Esophagus muscularis mucosa (tissue), 4 donors: ENCODE measurements around the gene ANKRD33B.

Experiments used
- EP300 ChIP-seq: sonication (generic); formaldehyde crosslinking; IDR thresholded peaks from one replicate; pipeline ENCODE4 v1.6.1; 2017; ENCODE audit warnings: antibody characterized with exemption
- POLR2A ChIP-seq: fragments of 450-650 bp; IDR thresholded peaks from one replicate; pipeline ENCODE4 v1.6.1; 2017; ENCODE audit warnings: antibody characterized with exemption, moderate library complexity, mild to moderate bottlenecking, low read depth
- POLR2AphosphoS5 ChIP-seq, 2 donors: sonication (generic); formaldehyde crosslinking; IDR thresholded peaks; one replicate each; pipeline ENCODE4 v1.6.1; 2017; ENCODE audit warnings: antibody characterized with exemption in 2 of 2
- TF ChIP-seq, protein P1 (sequence below), 3 experiments: fragments of 200-600 bp in 2 of 3; fragments of 450-650 bp in 1 of 3; sonication (generic) in 2 of 3; IDR thresholded peaks; one replicate each; pipeline ENCODE4 v1.5.1; 2017 to 2019; ENCODE audit warnings: antibody characterized with exemption in 3 of 3, mild to moderate bottlenecking in 2 of 3, moderate library complexity in 1 of 3

DNA sequence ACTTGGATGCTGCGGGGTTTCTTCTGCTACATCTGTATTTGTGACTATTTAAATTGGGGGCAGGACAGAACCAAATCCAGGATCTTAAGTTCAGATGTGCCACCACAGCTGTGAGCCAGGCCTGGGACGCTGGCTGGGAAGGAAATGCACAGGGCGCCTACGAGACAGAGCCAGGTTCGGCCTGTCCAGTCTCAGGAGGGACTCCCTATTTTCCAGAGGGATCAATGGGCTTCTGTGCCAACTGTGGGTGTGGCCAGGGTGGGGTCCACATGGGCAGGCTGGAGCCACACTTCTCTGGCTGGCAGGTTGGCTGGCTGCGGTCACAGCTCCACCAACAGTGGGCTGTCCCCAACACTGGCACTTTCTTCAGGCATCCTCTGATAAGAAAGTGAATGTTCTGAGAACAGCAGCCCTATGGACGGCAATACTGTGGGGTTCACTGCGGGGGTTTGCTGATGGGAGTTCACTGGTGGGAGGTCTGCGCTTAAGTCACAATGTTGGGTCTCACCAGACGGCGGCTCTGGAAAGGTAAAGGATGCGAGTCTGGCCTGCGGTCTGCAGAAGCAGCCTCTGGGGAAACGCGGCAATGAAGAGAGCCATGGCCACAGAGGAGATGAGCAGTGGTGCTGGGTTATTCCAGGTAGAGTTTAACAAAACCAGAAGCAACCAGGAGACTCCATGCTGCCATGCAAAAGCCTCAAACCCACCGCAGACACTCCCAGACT, 119.1 kb downstream of the ANKRD33B start:
- TF ChIP-seq POLR2A, result no peak
- TF ChIP-seq POLR2AphosphoS5 (IDR thresholded peaks at IDR 0.05), result no peak
- TF ChIP-seq, protein P1, sequence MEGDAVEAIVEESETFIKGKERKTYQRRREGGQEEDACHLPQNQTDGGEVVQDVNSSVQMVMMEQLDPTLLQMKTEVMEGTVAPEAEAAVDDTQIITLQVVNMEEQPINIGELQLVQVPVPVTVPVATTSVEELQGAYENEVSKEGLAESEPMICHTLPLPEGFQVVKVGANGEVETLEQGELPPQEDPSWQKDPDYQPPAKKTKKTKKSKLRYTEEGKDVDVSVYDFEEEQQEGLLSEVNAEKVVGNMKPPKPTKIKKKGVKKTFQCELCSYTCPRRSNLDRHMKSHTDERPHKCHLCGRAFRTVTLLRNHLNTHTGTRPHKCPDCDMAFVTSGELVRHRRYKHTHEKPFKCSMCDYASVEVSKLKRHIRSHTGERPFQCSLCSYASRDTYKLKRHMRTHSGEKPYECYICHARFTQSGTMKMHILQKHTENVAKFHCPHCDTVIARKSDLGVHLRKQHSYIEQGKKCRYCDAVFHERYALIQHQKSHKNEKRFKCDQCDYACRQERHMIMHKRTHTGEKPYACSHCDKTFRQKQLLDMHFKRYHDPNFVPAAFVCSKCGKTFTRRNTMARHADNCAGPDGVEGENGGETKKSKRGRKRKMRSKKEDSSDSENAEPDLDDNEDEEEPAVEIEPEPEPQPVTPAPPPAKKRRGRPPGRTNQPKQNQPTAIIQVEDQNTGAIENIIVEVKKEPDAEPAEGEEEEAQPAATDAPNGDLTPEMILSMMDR (IDR thresholded peaks at IDR 0.05), result no peak
- no peak for TF ChIP-seq EP300
